HG03066 (cell line): ENCODE data around the gene CLIC1.

Experiments used
- ATAC-seq: cut with Tn5 transposase; IDR thresholded peaks from one replicate; pipeline ENCODE4 v1.9.1; 2021; ENCODE audit warnings: low read depth; ENCODE audit not compliant: unreplicated experiment

Gene CLIC1

GRCh38 chr6:31683591-31683990 lies 52.7 kb downstream of the CLIC1 start:
- no peak for ATAC-seq

GRCh38 chr6:31681135-31681671 lies 55.1 kb downstream of the CLIC1 start:
- ATAC-seq = no peak
